Brain microvascular endothelial cell (primary cell): ENCODE measurements around the gene VIPR2.
"Not testable (repeated sequence)": the region's sequence is repeated elsewhere in the genome, so short reads cannot be mapped to it uniquely, and the experiment has no call there.

Source experiments
- DNase-seq: peaks from one replicate; pipeline ENCODE4 v3.0.0-alpha.2; 2020
- H3K27ac ChIP-seq: fragments of 250-450 bp; sonication (Bioruptor Pico); 2 replicates; pipeline ENCODE4 v1.5.1; 2020; ENCODE audit warnings: mild to moderate bottlenecking, moderate library complexity
- H3K27me3 ChIP-seq: fragments of 250-450 bp; sonication (Bioruptor Pico); replicated peaks from 2 replicates; pipeline ENCODE4 v1.5.1; 2020; ENCODE audit warnings: mild to moderate bottlenecking
- H3K36me3 ChIP-seq: fragments of 250-450 bp; sonication (Bioruptor Pico); replicated peaks from 2 replicates; pipeline ENCODE4 v1.5.1; 2020; ENCODE audit warnings: mild to moderate bottlenecking
- H3K4me3 ChIP-seq: 2 replicates; pipeline ENCODE4 v1.5.1; 2011; ENCODE audit warnings: low read depth, mild to moderate bottlenecking, control low read depth, low read length, moderate library complexity
- CTCF ChIP-seq: IDR thresholded peaks from 2 replicates; pipeline ENCODE4 v1.5.1; 2011; ENCODE audit warnings: low read depth, mild to moderate bottlenecking, moderate library complexity, low read length, control low read depth, inconsistent platforms; ENCODE audit errors: missing control alignments
- in situ Hi-C: cut with HindIII; loops from 2 replicates; pipeline ENCODE4 v1.10.0; 2017; ENCODE audit warnings: low sequenced_read_pairs, low pct_ligation_motif_present

The VIPR2 gene

GRCh38 chr7:158991824-158992621, 152.6 kb downstream of the VIPR2 start:
- no peaks in the 10 kb centered on the region for H3K36me3 ChIP-seq
- H3K27me3 ChIP-seq: peaks cover 11% of the 10 kb centered on the region
- in situ Hi-C loops: no loop called here
- no peak overlapping the region for H3K27ac ChIP-seq
- no peak for TF ChIP-seq CTCF
- DNase-seq: no peak
- H3K4me3 ChIP-seq: no peak overlapping the region

- no peak overlapping the region for H3K4me3 ChIP-seq
- no peak overlapping the region for H3K27ac ChIP-seq
- no peaks in the 10 kb centered on the region for H3K36me3 ChIP-seq
- DNase-seq: no peak
- no peak for TF ChIP-seq CTCF
- in situ Hi-C loops: no loop called here
- peaks cover 11% of the 10 kb centered on the region for H3K27me3 ChIP-seq
Observed at GRCh38 chr7:158988996-158989395, 155.7 kb downstream of the VIPR2 start.

- no peak for DNase-seq
- no peak overlapping the region for H3K4me3 ChIP-seq
- peaks cover 8% of the 10 kb centered on the region for H3K27me3 ChIP-seq
- H3K27ac ChIP-seq: no peak overlapping the region
- in situ Hi-C loops: no loop called here
- TF ChIP-seq CTCF: no peak
- no peaks in the 10 kb centered on the region for H3K36me3 ChIP-seq
Observed at GRCh38 chr7:158988302-158988862, 156.3 kb downstream of the VIPR2 start.

GRCh38 chr7:158987691-158988090, 157.0 kb downstream of the VIPR2 start:
- Histone ChIP-seq H3K36me3 (no peaks in the 10 kb centered on the region), H3K4me3 (no peak overlapping the region), H3K27ac (no peak overlapping the region), H3K27me3 (peaks cover 4% of the 10 kb centered on the region)
- no peak for DNase-seq
- in situ Hi-C loops: no loop called here
- no peak for TF ChIP-seq CTCF

GRCh38 chr7:158985583-158985982, 159.1 kb downstream of the VIPR2 start:
- no peak for TF ChIP-seq CTCF
- Histone ChIP-seq H3K27me3 (no peaks in the 10 kb centered on the region), H3K36me3 (no peaks in the 10 kb centered on the region), H3K27ac (no peak overlapping the region), H3K4me3 (no peak overlapping the region)
- in situ Hi-C loops: no loop called here
- no peak for DNase-seq

GRCh38 chr7:158984007-158984406, 160.7 kb downstream of the VIPR2 start:
- DNase-seq, in situ Hi-C loops, H3K36me3 ChIP-seq: not testable (repeated sequence)

GRCh38 chr7:158982080-158982479, 162.6 kb downstream of the VIPR2 start:
- H3K27me3 ChIP-seq, DNase-seq, in situ Hi-C loops, H3K4me3 ChIP-seq, H3K36me3 ChIP-seq, H3K27ac ChIP-seq: not testable (repeated sequence)

More at GRCh38 chr7:158984007-158984406, 160.7 kb downstream of the VIPR2 start:
- H3K4me3 ChIP-seq, H3K27me3 ChIP-seq, H3K27ac ChIP-seq: not testable (repeated sequence)
